ENCODE measurements around the gene TTF1. TPM values are rescaled to one million over a fixed set of nuclear protein-coding genes. Genes with fewer than 3 reads are reported as not detected.

TTF1 gene
- polyA plus RNA-seq, 6 donors from 2014 or later = 4.3 to 11.6 (median 8.9) TPM

GRCh38 chr9:132370592-132370991, 36.0 kb downstream of the TTF1 start:
- DNase-seq = no peak
- H3K27me3 Mint-ChIP-seq = no peaks in the 10 kb centered on the region
- H3K4me3 Mint-ChIP-seq = peak overlapping the region in 1 of 8 donors; percentile 6
- no peaks in the 10 kb centered on the region for H3K9me3 Mint-ChIP-seq
- no peak for ATAC-seq (ENCODE audit: low read depth in 2 of 2)
- H3K36me3 Mint-ChIP-seq = no peaks in the 10 kb centered on the region
- H3K27ac Mint-ChIP-seq = peak overlapping the region in 2 of 6 donors; percentile 42 to 79
- peaks cover 32 to 69% (median 59%) of the 10 kb centered on the region in 3 donors for H3K4me1 Mint-ChIP-seq

GRCh38 chr9:132369421-132369820, 37.2 kb downstream of the TTF1 start:
- H3K4me1 Mint-ChIP-seq = peaks cover 25 to 66% (median 51%) of the 10 kb centered on the region in 3 donors
- H3K27me3 Mint-ChIP-seq = no peaks in the 10 kb centered on the region
- no peak overlapping the region for H3K4me3 Mint-ChIP-seq
- ATAC-seq (ENCODE audit: low read depth in 2 of 2) (no peak), DNase-seq (no peak)
- no peaks in the 10 kb centered on the region for H3K9me3 Mint-ChIP-seq
- no peaks in the 10 kb centered on the region for H3K36me3 Mint-ChIP-seq
- peak overlapping the region in 2 of 6 donors; percentile 32 to 38 for H3K27ac Mint-ChIP-seq

DNA sequence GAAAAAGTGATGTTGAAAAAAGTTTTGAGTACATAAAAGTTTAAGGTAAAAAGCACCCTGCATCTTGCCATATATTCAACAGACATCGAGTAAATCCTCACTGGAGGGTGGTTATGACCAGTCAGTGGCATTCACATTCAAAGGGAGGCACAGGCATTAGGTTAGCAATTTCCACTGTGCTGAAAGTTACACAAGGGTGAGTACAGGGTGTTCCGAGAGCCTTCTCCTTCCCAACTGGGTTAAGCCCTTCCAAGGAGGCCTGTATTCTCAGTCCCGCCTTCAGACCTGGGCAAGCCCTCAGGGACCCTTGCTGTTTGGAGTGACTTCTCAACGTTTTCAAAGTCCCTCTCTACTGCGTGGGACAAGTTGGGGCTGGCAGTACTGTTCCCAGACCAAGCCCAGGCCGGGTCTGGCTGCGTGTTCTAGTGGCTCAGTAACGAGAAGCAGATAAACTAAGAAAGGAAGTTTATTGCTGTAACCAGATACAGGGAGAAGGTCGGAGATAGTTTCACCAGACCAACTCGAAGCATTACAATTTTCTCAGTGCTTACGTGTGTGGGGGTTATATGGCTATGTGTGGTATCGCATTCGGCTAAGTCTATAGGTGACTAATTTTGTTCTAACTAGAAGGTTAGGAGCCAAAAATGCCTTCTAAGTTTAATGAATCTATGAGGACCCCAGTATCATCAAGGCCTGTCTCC, 38.9 kb downstream of the TTF1 start:
- Mint-ChIP-seq H3K36me3 (no peaks in the 10 kb centered on the region), H3K9me3 (no peaks in the 10 kb centered on the region), H3K27me3 (no peaks in the 10 kb centered on the region), H3K27ac (no peak overlapping the region), H3K4me1 (peaks cover 16 to 49% (median 35%) of the 10 kb centered on the region in 3 donors), H3K4me3 (no peak overlapping the region)
- ATAC-seq (ENCODE audit: low read depth in 2 of 2) = no peak
- no peak for DNase-seq

DNA sequence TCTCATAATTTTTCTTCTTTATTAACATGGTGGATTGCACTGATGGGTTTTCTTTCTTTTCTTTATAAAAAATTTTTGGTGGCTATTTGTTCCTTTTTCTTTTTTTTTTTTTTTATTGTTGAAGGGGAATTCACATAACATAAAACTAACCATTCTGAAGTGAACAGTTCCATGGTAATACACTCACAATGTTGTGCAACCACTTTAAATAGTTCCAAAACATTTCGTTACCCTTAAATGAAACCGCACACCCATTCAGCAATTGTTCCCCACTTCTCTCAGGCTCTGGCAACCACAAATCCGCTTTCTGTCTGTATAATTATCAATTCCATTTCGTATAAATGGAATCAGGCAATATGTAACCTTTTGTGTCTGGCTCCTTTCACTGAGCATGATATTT, 40.2 kb downstream of the TTF1 start:
- H3K27ac Mint-ChIP-seq = peak overlapping the region in 2 of 6 donors; percentile 5 to 94

DNA sequence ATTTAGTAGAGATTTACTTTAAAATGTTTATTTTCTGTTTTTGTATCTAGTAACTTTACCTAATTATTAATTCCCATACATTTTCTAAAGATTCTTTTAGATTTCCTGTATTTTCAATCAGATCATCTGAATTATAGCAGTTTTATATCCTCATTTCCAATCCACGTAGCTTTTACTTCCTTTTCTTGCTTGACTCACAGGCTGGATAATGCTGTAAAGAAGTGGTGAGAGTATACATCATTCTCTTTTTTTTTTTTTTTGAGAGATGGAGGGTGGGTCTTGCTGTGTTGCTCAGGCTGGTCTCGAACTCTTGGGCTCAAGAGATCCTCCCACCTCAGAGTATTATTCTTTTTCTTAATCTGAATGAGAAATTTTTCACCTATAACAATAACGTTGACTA, 40.7 kb downstream of the TTF1 start:
- Mint-ChIP-seq H3K4me1 (peaks cover 9 to 33% (median 26%) of the 10 kb centered on the region in 3 donors), H3K4me3 (peak overlapping the region in 2 of 8 donors; percentile 5 to 20), H3K27ac (peak overlapping the region in 4 of 6 donors; percentile 0 to 94 (median 52)), H3K27me3 (no peaks in the 10 kb centered on the region), H3K36me3 (no peaks in the 10 kb centered on the region), H3K9me3 (no peaks in the 10 kb centered on the region)
- peak; percentile 45 to 52 for ATAC-seq (ENCODE audit: low read depth in 2 of 2)
- DNase-seq = no peak

More for the DNA sequence above, 40.2 kb downstream of the TTF1 start:
- H3K4me1 Mint-ChIP-seq = peaks cover 9 to 38% (median 26%) of the 10 kb centered on the region in 3 donors
- ATAC-seq (ENCODE audit: low read depth in 2 of 2) (no peak), DNase-seq (no peak)
- H3K36me3 Mint-ChIP-seq = no peaks in the 10 kb centered on the region
- no peak overlapping the region for H3K4me3 Mint-ChIP-seq
- no peaks in the 10 kb centered on the region for H3K27me3 Mint-ChIP-seq
- no peaks in the 10 kb centered on the region for H3K9me3 Mint-ChIP-seq

GRCh38 chr9:132364068-132364467, 42.6 kb downstream of the TTF1 start:
- no peak for ATAC-seq (ENCODE audit: low read depth in 2 of 2)
- Mint-ChIP-seq H3K27me3 (no peaks in the 10 kb centered on the region), H3K36me3 (no peaks in the 10 kb centered on the region), H3K4me1 (peaks cover 9 to 32% (median 20%) of the 10 kb centered on the region in 3 donors), H3K9me3 (no peaks in the 10 kb centered on the region), H3K27ac (no peak overlapping the region), H3K4me3 (no peak overlapping the region)
- DNase-seq = no peak

- ATAC-seq (ENCODE audit: low read depth in 2 of 2) = no peak
- DNase-seq = no peak
- peaks cover 0 to 4% (median 0%) of the 10 kb centered on the region in 7 donors for H3K9me3 Mint-ChIP-seq
- H3K27ac Mint-ChIP-seq = no peak overlapping the region
- no peaks in the 10 kb centered on the region for H3K27me3 Mint-ChIP-seq
- peaks cover 27 to 41% (median 36%) of the 10 kb centered on the region in 3 donors for H3K4me1 Mint-ChIP-seq
- peak overlapping the region in 1 of 8 donors; percentile 45 for H3K4me3 Mint-ChIP-seq
- peaks cover 10% of the 10 kb centered on the region in 2 donors for H3K36me3 Mint-ChIP-seq
Observed at GRCh38 chr9:132357764-132358163, 48.9 kb downstream of the TTF1 start.

GRCh38 chr9:132356324-132356924, 50.2 kb downstream of the TTF1 start:
- Mint-ChIP-seq H3K27me3 (no peaks in the 10 kb centered on the region), H3K27ac (peak overlapping the region; percentile 16 to 98 (median 72)), H3K36me3 (peaks cover 18 to 19% of the 10 kb centered on the region in 2 donors), H3K9me3 (peaks cover 0 to 4% (median 0%) of the 10 kb centered on the region in 7 donors), H3K4me3 (peak overlapping the region in 5 of 8 donors; percentile 12 to 75 (median 57)), H3K4me1 (peaks cover 36 to 54% (median 49%) of the 10 kb centered on the region in 3 donors)
- DNase-seq = no peak
- ATAC-seq (ENCODE audit: low read depth in 2 of 2) = no peak

GRCh38 chr9:132354637-132355355, 51.8 kb downstream of the TTF1 start, which contains the start of gene SETX:
TSS of gene SETX (minus strand) at chr9:132354986. CDS start at chr9:132349428, 5,558 bp downstream.
- H3K27me3 Mint-ChIP-seq = no peaks in the 10 kb centered on the region
- peak within 1 kb of the TSS; percentile 88 to 98 (median 94) for H3K4me3 Mint-ChIP-seq
- ATAC-seq (ENCODE audit: low read depth in 2 of 2) (peak; percentile 85 to 86), DNase-seq (peak; percentile 92)
- H3K27ac Mint-ChIP-seq = peak within 1 kb of the TSS; percentile 97 to 100 (median 98)
- H3K4me1 Mint-ChIP-seq = peaks cover 38 to 62% (median 53%) of the 10 kb centered on the region in 3 donors
- peaks cover 0 to 4% (median 0%) of the 10 kb centered on the region in 7 donors for H3K9me3 Mint-ChIP-seq
- peaks cover 18 to 19% of the 10 kb centered on the region in 2 donors for H3K36me3 Mint-ChIP-seq

DNA sequence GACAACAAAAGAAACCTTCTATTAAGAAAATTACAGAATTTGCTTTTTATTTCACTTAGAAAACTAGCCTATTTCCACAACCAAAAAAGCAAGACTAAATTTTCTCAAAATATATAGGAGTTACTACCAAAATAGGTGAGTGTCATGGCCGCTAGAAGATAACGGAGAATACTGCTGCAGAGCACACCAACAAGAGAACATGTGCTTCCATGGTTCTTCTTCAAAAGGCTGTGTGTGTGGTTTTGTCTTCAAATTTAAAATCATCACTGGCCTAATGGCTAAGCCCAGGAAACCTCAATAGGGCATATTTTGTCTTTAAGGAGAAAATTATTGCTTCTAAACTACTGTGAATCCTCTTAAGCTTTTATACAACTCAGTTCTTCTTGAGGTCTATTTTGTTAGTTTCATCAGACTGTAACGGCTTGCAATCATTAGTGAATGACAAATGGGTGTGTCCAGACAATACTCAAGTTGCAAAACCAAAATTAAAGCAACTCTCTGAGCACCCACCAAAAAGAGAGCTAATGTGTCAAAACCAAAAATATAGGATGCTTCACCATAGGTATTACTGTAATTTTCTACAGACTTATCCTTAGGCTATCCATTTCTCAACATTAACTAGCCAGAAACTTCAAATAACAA, 55.1 kb downstream of the TTF1 start:
- ATAC-seq (ENCODE audit: low read depth in 2 of 2) = no peak
- H3K27ac Mint-ChIP-seq = peak overlapping the region; percentile 6 to 97 (median 76)
- peaks cover 0 to 3% (median 0%) of the 10 kb centered on the region in 7 donors for H3K9me3 Mint-ChIP-seq
- no peak for DNase-seq
- peaks cover 34 to 65% (median 49%) of the 10 kb centered on the region in 3 donors for H3K4me1 Mint-ChIP-seq
- no peaks in the 10 kb centered on the region for H3K27me3 Mint-ChIP-seq
- H3K36me3 Mint-ChIP-seq = peaks cover 19 to 28% of the 10 kb centered on the region in 2 donors
- peak overlapping the region; percentile 72 to 98 (median 92) for H3K4me3 Mint-ChIP-seq

DNA sequence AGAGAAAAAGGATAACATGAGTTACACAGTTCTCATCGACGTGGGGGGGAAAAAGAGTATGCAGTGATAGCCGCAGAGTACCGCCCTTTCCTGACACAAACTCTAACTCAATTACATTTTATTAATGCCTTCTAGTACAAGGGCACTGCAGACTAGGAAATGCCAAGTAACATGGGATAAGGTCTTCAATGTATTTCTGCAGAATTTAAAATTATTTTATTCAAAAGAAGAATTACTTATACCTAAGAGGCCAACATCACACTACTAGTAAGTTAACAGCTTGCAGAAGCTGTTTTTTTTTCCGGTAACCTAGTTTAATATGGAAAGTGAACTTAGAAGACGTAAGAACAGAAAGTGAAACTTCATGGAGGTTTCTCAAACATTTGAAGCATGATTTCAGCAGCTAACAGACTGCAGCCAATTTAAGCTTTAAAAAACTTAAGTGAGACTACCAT, 55.8 kb downstream of the TTF1 start:
- Mint-ChIP-seq H3K27me3 (no peaks in the 10 kb centered on the region), H3K36me3 (peaks cover 19 to 33% of the 10 kb centered on the region in 2 donors), H3K9me3 (no peaks in the 10 kb centered on the region), H3K27ac (peak overlapping the region in 5 of 6 donors; percentile 6 to 97 (median 75)), H3K4me3 (peak overlapping the region; percentile 50 to 98 (median 90)), H3K4me1 (peaks cover 32 to 59% (median 44%) of the 10 kb centered on the region in 3 donors)
- DNase-seq = peak; percentile 42
- no peak for ATAC-seq (ENCODE audit: low read depth in 2 of 2)

GRCh38 chr9:132348676-132349075, 58.0 kb downstream of the TTF1 start:
- ATAC-seq (ENCODE audit: low read depth in 2 of 2) (no peak), DNase-seq (no peak)
- Mint-ChIP-seq H3K27ac (peak overlapping the region in 4 of 6 donors; percentile 40 to 97 (median 89)), H3K4me3 (peak overlapping the region in 4 of 8 donors; percentile 15 to 47 (median 36)), H3K9me3 (no peaks in the 10 kb centered on the region), H3K36me3 (peaks cover 18 to 31% of the 10 kb centered on the region in 2 donors), H3K4me1 (peaks cover 26 to 58% (median 40%) of the 10 kb centered on the region in 3 donors), H3K27me3 (no peaks in the 10 kb centered on the region)

Measured in naive B cell (primary cell).